ENCODE data around the gene ZNF526.

- TF ChIP-seq CTCF (IDR thresholded peaks at IDR 0.05; ENCODE audit: low read length) (no peak), EZH2 (IDR thresholded peaks at IDR 0.05; ENCODE audit: borderline replicate concordance, low read length) (no peak)
Observed at GRCh38 chr19:42212886-42213285, 7.2 kb upstream of the ZNF526 start.
